GM20000 (cell line): ENCODE data around the gene SLC22A23.
A peak's percentile ranks its signal among the peaks of the same experiment; 100 is the strongest.

Source experiments
- DNase-seq: peaks from one replicate; pipeline ENCODE4 v3.0.0; 2012; ENCODE audit warnings: low spot score
- TF ChIP-seq, protein P1 (sequence below): IDR thresholded peaks from 2 replicates; pipeline ENCODE4 v1.5.1; 2012; ENCODE audit warnings: mild to moderate bottlenecking, control low read depth; ENCODE audit errors: extremely low read depth, missing control alignments

Gene SLC22A23

DNA sequence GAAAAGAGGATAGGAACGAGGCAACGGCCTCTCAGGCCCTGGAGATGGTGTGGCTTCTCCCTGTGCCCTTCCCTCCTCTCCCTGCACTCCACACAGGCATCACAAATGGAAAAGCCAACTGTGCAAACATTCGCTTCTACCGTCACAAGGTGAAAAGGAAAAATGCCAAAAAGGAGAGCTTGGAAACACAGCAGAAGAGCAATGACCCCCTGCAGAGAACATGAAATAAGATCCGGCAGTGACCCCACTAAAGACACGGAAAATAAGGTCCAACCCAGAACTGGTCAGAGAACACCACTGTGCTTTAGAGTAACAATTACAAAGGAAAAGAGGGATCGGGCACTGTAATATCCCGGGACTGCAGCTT lies 63.0 kb downstream of the SLC22A23 start:
- DNase-seq, result no peak
- TF ChIP-seq, protein P1, sequence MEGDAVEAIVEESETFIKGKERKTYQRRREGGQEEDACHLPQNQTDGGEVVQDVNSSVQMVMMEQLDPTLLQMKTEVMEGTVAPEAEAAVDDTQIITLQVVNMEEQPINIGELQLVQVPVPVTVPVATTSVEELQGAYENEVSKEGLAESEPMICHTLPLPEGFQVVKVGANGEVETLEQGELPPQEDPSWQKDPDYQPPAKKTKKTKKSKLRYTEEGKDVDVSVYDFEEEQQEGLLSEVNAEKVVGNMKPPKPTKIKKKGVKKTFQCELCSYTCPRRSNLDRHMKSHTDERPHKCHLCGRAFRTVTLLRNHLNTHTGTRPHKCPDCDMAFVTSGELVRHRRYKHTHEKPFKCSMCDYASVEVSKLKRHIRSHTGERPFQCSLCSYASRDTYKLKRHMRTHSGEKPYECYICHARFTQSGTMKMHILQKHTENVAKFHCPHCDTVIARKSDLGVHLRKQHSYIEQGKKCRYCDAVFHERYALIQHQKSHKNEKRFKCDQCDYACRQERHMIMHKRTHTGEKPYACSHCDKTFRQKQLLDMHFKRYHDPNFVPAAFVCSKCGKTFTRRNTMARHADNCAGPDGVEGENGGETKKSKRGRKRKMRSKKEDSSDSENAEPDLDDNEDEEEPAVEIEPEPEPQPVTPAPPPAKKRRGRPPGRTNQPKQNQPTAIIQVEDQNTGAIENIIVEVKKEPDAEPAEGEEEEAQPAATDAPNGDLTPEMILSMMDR, result no peak

DNA sequence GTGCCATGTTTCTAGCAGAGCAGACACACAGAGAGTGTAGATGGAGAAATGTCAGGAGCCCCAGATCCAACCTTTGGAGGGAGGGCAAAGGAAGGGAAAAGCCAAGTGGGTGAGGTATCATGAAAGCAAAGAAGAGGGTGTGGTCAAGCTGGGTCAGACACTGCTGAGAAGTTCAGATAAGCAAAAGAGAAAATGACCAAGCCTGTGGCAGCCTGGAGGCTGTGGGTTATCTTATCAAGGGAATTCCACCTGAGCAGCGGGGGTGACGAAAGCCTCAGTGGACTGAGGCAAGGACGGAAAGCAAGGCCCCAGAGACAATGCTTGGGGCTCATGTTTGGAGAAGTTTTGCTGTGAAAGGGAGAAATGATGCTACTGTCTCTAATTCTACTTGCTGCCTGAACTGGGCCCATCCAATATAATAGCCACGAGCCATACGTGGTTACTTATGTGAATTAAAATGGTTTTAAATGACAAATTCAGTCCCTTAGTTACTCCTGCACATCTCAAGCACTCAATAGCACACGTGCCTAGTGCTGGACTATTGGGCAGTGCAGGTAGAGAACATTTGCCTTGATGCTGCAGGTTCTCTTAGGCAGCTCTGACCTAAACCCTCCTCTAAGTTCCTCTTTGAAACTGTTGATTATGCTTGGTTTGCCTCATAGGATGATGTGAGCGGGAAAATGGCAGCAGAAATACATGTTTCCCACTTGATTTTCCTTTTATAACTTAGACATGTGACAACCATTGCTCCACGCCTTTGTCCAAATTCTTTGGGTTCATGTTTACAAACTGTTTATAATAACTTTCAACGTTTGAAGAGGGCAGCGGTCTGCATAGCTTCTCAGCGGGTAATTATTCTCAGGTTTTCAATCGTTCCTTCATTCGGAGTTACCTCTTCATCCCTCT lies 63.7 kb downstream of the SLC22A23 start:
- no peak for DNase-seq
- TF ChIP-seq, protein P1, result no peak

DNA sequence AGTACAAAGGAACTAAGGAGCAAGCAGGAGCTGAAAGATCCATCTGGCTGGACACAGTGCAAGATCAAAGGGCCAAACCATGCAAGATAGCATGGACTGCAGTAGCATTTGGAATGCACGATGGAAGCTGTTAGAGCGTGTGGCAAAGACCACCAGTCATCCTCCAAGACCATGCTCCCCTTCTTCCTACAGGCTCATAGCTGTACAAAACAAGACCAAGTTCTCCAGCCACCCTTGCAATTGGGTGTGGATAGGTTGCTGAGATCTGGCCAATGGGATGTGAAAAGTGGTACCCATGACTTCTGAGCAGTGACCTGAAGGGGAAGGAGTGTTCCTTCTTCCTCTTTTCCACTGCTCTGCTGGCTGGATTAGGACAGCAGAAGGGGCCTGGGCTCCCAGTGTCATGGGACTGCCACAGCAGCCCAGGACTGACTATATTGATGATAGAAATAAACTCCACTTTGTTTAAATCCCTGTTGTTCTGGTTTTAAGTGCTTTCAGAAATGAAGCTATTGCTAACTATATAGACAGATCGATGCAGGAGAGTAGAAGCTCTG lies 64.9 kb downstream of the SLC22A23 start:
- TF ChIP-seq, protein P1, result no peak
- no peak for DNase-seq

DNA sequence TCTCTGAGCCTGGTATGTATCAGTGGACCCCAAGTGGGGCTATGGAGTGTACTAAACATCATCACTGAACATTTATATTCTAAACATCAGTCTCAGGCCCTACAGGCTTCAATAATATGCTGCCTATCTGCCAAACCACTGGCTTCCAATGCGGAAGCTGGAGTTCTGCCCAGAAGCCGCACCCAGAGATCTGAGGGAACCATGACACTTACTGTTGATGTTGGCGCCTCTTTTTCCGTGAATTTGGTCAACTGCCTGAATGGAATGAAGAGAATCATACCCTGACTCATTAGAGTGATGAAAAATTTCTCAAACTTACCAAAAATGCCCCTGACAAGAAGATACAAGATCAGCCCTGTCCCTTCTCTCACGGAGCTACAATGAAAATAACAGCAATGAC lies 66.2 kb downstream of the SLC22A23 start:
- TF ChIP-seq, protein P1, result no peak
- no peak for DNase-seq

DNA sequence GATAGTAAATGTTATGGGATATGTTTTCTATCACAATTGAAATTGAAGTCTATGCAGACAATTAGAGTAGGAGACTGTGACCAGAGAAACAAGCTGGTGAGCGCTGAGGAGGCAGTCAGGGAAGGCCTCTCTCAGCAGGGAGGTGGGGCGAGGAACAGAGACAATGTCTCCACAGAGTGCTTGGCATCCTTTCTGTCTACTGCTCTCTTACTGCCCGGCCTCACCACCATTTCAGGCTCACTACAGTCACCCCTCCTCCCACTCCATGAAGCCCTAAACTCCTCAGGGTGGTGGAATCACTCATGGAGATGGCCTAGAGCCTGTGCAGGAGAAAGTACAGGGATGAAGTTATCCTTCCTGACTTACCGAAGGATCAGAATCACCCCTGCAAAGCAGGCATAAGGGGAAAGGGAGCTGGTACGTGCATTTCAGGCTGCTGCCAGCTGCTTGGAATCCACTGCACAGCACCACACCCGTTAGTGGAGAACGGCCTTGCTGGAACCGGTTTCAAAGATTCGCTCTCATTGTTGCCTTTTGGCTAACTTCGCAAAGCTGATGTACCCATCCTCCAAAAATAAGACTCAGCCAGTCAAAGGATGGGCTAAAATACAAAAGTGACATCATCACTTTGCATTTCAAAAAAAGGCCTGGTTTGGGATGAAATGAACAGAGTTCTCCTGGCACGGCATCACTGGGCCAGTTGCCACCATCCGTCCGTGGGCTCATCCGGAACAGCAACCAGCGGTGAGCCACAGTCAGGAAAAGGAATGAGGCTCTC lies 67.3 kb downstream of the SLC22A23 start:
- TF ChIP-seq, protein P1, result no peak
- no peak for DNase-seq

DNA sequence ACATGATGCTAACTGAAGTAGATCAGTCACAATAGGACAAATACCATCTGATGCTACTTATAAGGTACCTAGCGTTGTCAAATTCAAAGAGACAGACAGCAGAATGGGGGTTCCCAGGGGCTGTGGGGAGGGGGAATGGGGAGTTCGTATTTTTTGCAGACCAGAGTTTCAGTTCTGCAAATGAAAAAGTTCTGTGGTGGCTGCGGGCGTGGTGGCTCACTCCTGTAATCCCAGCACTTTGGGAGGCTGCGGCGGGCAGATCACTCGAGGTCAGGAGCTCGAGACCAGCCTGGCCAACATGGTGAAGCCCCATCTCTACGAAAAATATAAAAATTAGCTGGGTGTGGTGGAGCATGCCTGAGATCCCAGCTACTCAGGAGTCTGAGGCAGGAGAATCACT lies 68.1 kb downstream of the SLC22A23 start:
- TF ChIP-seq, protein P1, result no peak
- peak; percentile 53 for DNase-seq

DNA sequence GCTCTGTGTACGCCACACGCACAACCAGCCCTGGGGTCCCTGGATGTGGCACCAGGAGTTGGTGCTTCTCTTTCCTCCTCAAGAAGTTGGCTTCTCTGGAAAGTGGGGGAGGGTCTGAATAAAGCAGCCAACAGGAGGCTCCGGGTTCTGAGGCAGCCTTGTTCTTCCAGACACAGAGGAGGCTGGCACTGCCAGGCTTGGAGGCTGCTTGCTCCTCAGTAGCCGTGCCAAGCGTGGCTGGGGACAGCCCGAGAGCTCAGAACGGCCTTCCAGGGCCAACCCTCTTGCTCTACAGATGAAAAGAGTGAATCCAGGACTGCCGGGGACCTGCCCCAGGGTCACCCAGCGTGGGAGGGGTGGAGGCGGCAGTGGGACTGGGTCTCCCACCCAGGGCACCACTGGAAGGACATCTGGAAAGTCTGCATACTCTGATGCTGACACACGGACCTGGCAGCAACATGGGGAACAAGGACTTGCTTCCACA lies 70.4 kb downstream of the SLC22A23 start:
- DNase-seq, result no peak
- TF ChIP-seq, protein P1, result no peak
